ES-I3 (cell line): ENCODE measurements around the gene RDH14.

Experiments
- H3K36me3 ChIP-seq: 2 replicates; pipeline ENCODE4 v1.6.1; 2013; ENCODE audit warnings: mild to moderate bottlenecking, low read length, control low read depth, moderate library complexity; ENCODE audit not compliant: insufficient read depth
- H3K4me1 ChIP-seq: 2 replicates; pipeline ENCODE4 v1.6.1; 2013; ENCODE audit warnings: mild to moderate bottlenecking, control low read depth, low read length; ENCODE audit not compliant: insufficient read depth
- H3K9ac ChIP-seq: 2 replicates; pipeline ENCODE4 v1.6.1; 2013; ENCODE audit warnings: low read depth, mild to moderate bottlenecking, low read length, moderate library complexity
- H3K9me3 ChIP-seq: 2 replicates; pipeline ENCODE4 v1.6.1; 2013; ENCODE audit warnings: mild to moderate bottlenecking, low read length, moderate library complexity; ENCODE audit not compliant: control insufficient read depth, insufficient read depth

RDH14 gene

GRCh38 chr2:18588802-18589201, 28.3 kb upstream of the RDH14 start:
- H3K36me3 ChIP-seq, result no peaks in the 10 kb centered on the region
- no peaks in the 10 kb centered on the region for H3K4me1 ChIP-seq
- H3K9me3 ChIP-seq, result no peaks in the 10 kb centered on the region
- no peak overlapping the region for H3K9ac ChIP-seq

GRCh38 chr2:18588049-18588448, 27.6 kb upstream of the RDH14 start:
- Histone ChIP-seq H3K4me1 (no peaks in the 10 kb centered on the region), H3K36me3 (no peaks in the 10 kb centered on the region)

GRCh38 chr2:18585526-18585925, 25.1 kb upstream of the RDH14 start:
- Histone ChIP-seq H3K4me1 (no peaks in the 10 kb centered on the region), H3K9me3 (no peaks in the 10 kb centered on the region), H3K9ac (no peak overlapping the region), H3K36me3 (no peaks in the 10 kb centered on the region)

More at GRCh38 chr2:18588049-18588448, 27.6 kb upstream of the RDH14 start:
- no peaks in the 10 kb centered on the region for H3K9me3 ChIP-seq
- H3K9ac ChIP-seq, result no peak overlapping the region

GRCh38 chr2:18584608-18584954, 24.1 kb upstream of the RDH14 start:
- H3K9me3 ChIP-seq, result no peaks in the 10 kb centered on the region
- H3K36me3 ChIP-seq, result no peaks in the 10 kb centered on the region
- H3K9ac ChIP-seq, result no peak overlapping the region
- no peaks in the 10 kb centered on the region for H3K4me1 ChIP-seq

- H3K9me3 ChIP-seq, result no peaks in the 10 kb centered on the region
- no peak overlapping the region for H3K9ac ChIP-seq
- H3K36me3 ChIP-seq, result no peaks in the 10 kb centered on the region
- H3K4me1 ChIP-seq, result no peaks in the 10 kb centered on the region
Measured at GRCh38 chr2:18583905-18584607, 23.6 kb upstream of the RDH14 start.

GRCh38 chr2:18580606-18581005, 20.2 kb upstream of the RDH14 start:
- Histone ChIP-seq H3K9ac (no peak overlapping the region), H3K36me3 (no peaks in the 10 kb centered on the region), H3K9me3 (no peaks in the 10 kb centered on the region), H3K4me1 (no peaks in the 10 kb centered on the region)

- H3K9me3 ChIP-seq, result no peaks in the 10 kb centered on the region
- H3K9ac ChIP-seq, result no peak overlapping the region
- no peaks in the 10 kb centered on the region for H3K4me1 ChIP-seq
- H3K36me3 ChIP-seq, result no peaks in the 10 kb centered on the region
Measured at GRCh38 chr2:18578033-18578432, 17.6 kb upstream of the RDH14 start.

- H3K9me3 ChIP-seq, result no peaks in the 10 kb centered on the region
- no peaks in the 10 kb centered on the region for H3K4me1 ChIP-seq
- H3K36me3 ChIP-seq, result no peaks in the 10 kb centered on the region
- H3K9ac ChIP-seq, result no peak overlapping the region
Measured at GRCh38 chr2:18566145-18566769, 5.8 kb upstream of the RDH14 start.

- Histone ChIP-seq H3K4me1 (peaks cover 10% of the 10 kb centered on the region; the same call in 1 of the 2 replicates), H3K36me3 (no peaks in the 10 kb centered on the region), H3K9me3 (no peaks in the 10 kb centered on the region), H3K9ac (peak overlapping the region; percentile 94)
Measured at GRCh38 chr2:18560797-18561085, 288 bp upstream of the RDH14 start.

GRCh38 chr2:18559531-18560030, 872 bp downstream of the RDH14 start:
- Histone ChIP-seq H3K9ac (peak overlapping the region; percentile 94), H3K4me1 (peaks cover 10% of the 10 kb centered on the region; the same call in 1 of the 2 replicates), H3K36me3 (peaks cover 7% of the 10 kb centered on the region; the same call in 1 of the 2 replicates), H3K9me3 (no peaks in the 10 kb centered on the region)

GRCh38 chr2:18558458-18558857, 2.0 kb downstream of the RDH14 start:
- Histone ChIP-seq H3K36me3 (peaks cover 7% of the 10 kb centered on the region; the same call in 1 of the 2 replicates), H3K4me1 (peaks cover 10% of the 10 kb centered on the region; the same call in 1 of the 2 replicates), H3K9ac (no peak overlapping the region), H3K9me3 (no peaks in the 10 kb centered on the region)

GRCh38 chr2:18557121-18557520, 3.3 kb downstream of the RDH14 start:
- Histone ChIP-seq H3K9ac (no peak overlapping the region), H3K4me1 (peaks cover 10% of the 10 kb centered on the region; the same call in 1 of the 2 replicates), H3K9me3 (no peaks in the 10 kb centered on the region), H3K36me3 (peaks cover 7% of the 10 kb centered on the region; the same call in 1 of the 2 replicates)

GRCh38 chr2:18552351-18553077, 7.9 kb downstream of the RDH14 start:
- H3K9ac ChIP-seq, result no peak overlapping the region
- H3K9me3 ChIP-seq, result no peaks in the 10 kb centered on the region
- H3K4me1 ChIP-seq, result no peaks in the 10 kb centered on the region
- peaks cover 7% of the 10 kb centered on the region; the same call in 1 of the 2 replicates for H3K36me3 ChIP-seq

- peaks cover 4% of the 10 kb centered on the region; the same call in 1 of the 2 replicates for H3K4me1 ChIP-seq
Measured at GRCh38 chr2:18551623-18552022, 8.8 kb downstream of the RDH14 start.

More at GRCh38 chr2:18551623-18552022, 8.8 kb downstream of the RDH14 start:
- Histone ChIP-seq H3K36me3 (peaks cover 7% of the 10 kb centered on the region; the same call in 1 of the 2 replicates), H3K9ac (no peak overlapping the region), H3K9me3 (no peaks in the 10 kb centered on the region)
